SK-N-MC (cell line): ENCODE results near the gene PSMC3.

ENCODE experiments used
- DNase-seq: peaks from one replicate; pipeline ENCODE4 v3.0.0-alpha.2; 2011; ENCODE audit warnings: low read depth, low spot score
- H3K27ac ChIP-seq: fragments of 200-600 bp; sonication (generic); 2 replicates; pipeline ENCODE4 v1.5.1; 2016; ENCODE audit warnings: mixed run types
- H3K36me3 ChIP-seq: fragments of 200-600 bp; sonication (generic); 2 replicates; pipeline ENCODE4 v1.6.1; 2017; ENCODE audit warnings: antibody characterized with exemption, low read length, mixed read lengths; ENCODE audit not compliant: insufficient read depth
- H3K4me3 ChIP-seq: fragments of 200-600 bp; sonication (generic); 2 replicates; pipeline ENCODE4 v1.5.1; 2016
- H3K9ac ChIP-seq: fragments of 200-600 bp; sonication (generic); 2 replicates; pipeline ENCODE4 v1.8.0; 2017; ENCODE audit warnings: mixed run types, mixed read lengths; ENCODE audit not compliant: insufficient read length
- H3K9me3 ChIP-seq: fragments of 200-600 bp; sonication (generic); 2 replicates; pipeline ENCODE4 v1.6.1; 2017; ENCODE audit warnings: low read depth, mild to moderate bottlenecking, antibody characterized with exemption, low read length, moderate library complexity, mixed read lengths
- EZH2 ChIP-seq: fragments of 200-600 bp; sonication (generic); IDR thresholded peaks from one replicate; pipeline ENCODE4 v1.6.1; 2017; ENCODE audit warnings: antibody characterized with exemption
- FOXP2 ChIP-seq: optimal IDR thresholded peaks from 2 replicates; pipeline ENCODE3; 2011; ENCODE audit warnings: mild to moderate bottlenecking, moderate library complexity; ENCODE audit not compliant: insufficient read depth; ENCODE audit errors: extremely low read length, control extremely low read depth
- POLR2AphosphoS5 ChIP-seq: IDR thresholded peaks from 2 replicates; pipeline ENCODE4 v1.6.1; 2012; ENCODE audit warnings: mild to moderate bottlenecking, low read depth, low read length, borderline replicate concordance

Gene PSMC3

GRCh38 chr11:47394322-47395222 is 31.7 kb downstream of the PSMC3 start:
- Histone ChIP-seq H3K27ac (no peak overlapping the region), H3K36me3 (no peaks in the 10 kb centered on the region), H3K9ac (no peak overlapping the region), H3K9me3 (no peaks in the 10 kb centered on the region), H3K4me3 (no peak overlapping the region)
- TF ChIP-seq EZH2 (no peak), FOXP2 (no peak), POLR2AphosphoS5 (no peak)
- no peak for DNase-seq

GRCh38 chr11:47394050-47394321 is 32.3 kb downstream of the PSMC3 start:
- H3K9ac ChIP-seq, result no peak overlapping the region
- H3K36me3 ChIP-seq, result no peaks in the 10 kb centered on the region
- no peaks in the 10 kb centered on the region for H3K9me3 ChIP-seq
- H3K4me3 ChIP-seq, result no peak overlapping the region
- DNase-seq, result no peak
- H3K27ac ChIP-seq, result no peak overlapping the region
- no peak for TF ChIP-seq FOXP2
- TF ChIP-seq POLR2AphosphoS5, result no peak
- TF ChIP-seq EZH2, result no peak

- DNase-seq, result no peak
- H3K4me3 ChIP-seq, result no peak overlapping the region
- no peaks in the 10 kb centered on the region for H3K9me3 ChIP-seq
- H3K36me3 ChIP-seq, result no peaks in the 10 kb centered on the region
- TF ChIP-seq EZH2 (no peak), FOXP2 (no peak), POLR2AphosphoS5 (no peak)
- no peak overlapping the region for H3K27ac ChIP-seq
- no peak overlapping the region for H3K9ac ChIP-seq
Observed at GRCh38 chr11:47393163-47394049, 32.8 kb downstream of the PSMC3 start.

- TF ChIP-seq FOXP2 (no peak), EZH2 (no peak), POLR2AphosphoS5 (no peak)
- Histone ChIP-seq H3K9ac (no peak overlapping the region), H3K4me3 (no peak overlapping the region)
Observed at GRCh38 chr11:47392546-47393162, 33.6 kb downstream of the PSMC3 start.

GRCh38 chr11:47391711-47392432 is 34.4 kb downstream of the PSMC3 start:
- TF ChIP-seq EZH2 (no peak), FOXP2 (no peak), POLR2AphosphoS5 (no peak)
- Histone ChIP-seq H3K27ac (no peak overlapping the region), H3K9ac (no peak overlapping the region), H3K36me3 (no peaks in the 10 kb centered on the region), H3K9me3 (no peaks in the 10 kb centered on the region), H3K4me3 (no peak overlapping the region)
- DNase-seq, result no peak

More at GRCh38 chr11:47392546-47393162, 33.6 kb downstream of the PSMC3 start:
- Histone ChIP-seq H3K27ac (no peak overlapping the region), H3K36me3 (no peaks in the 10 kb centered on the region), H3K9me3 (no peaks in the 10 kb centered on the region)
- no peak for DNase-seq

GRCh38 chr11:47391077-47391583 is 35.1 kb downstream of the PSMC3 start:
- no peak for TF ChIP-seq EZH2
- TF ChIP-seq POLR2AphosphoS5, result no peak
- TF ChIP-seq FOXP2, result no peak
- H3K9me3 ChIP-seq, result no peaks in the 10 kb centered on the region
- H3K9ac ChIP-seq, result no peak overlapping the region
- no peak for DNase-seq
- H3K36me3 ChIP-seq, result no peaks in the 10 kb centered on the region
- H3K27ac ChIP-seq, result no peak overlapping the region
- no peak overlapping the region for H3K4me3 ChIP-seq

GRCh38 chr11:47390422-47390760 is 35.8 kb downstream of the PSMC3 start:
- DNase-seq, result no peak
- H3K36me3 ChIP-seq, result no peaks in the 10 kb centered on the region
- H3K4me3 ChIP-seq, result no peak overlapping the region
- H3K9ac ChIP-seq, result no peak overlapping the region
- TF ChIP-seq FOXP2 (no peak), POLR2AphosphoS5 (no peak), EZH2 (no peak)
- no peaks in the 10 kb centered on the region for H3K9me3 ChIP-seq
- H3K27ac ChIP-seq, result no peak overlapping the region
